GM23338 (cell line): ENCODE results near the gene C22orf23. TPM values are rescaled to one million over a fixed set of nuclear protein-coding genes. Genes with fewer than 3 reads are reported as not detected.

Source experiments
- ATAC-seq: fragments of 200-7000 bp; cut with Tn5 transposase; 3 replicates; pipeline ENCODE4 v1.9.1; 2020
- DNase-seq: peaks from one replicate; pipeline ENCODE4 v3.0.0-alpha.2; 2015; ENCODE audit warnings: low spot score
- H2AFZ ChIP-seq: fragments of 200-600 bp; sonication (generic); 2 replicates; pipeline ENCODE4 v1.8.0; 2016; ENCODE audit warnings: antibody characterized with exemption, mild to moderate bottlenecking, moderate library complexity
- H3F3A ChIP-seq: fragments of 200-600 bp; sonication (generic); replicated peaks from 2 replicates; pipeline ENCODE4 v1.8.0; 2017; ENCODE audit warnings: antibody characterized with exemption, mixed run types, low read depth
- H3K27ac ChIP-seq: fragments of 200-600 bp; sonication (generic); 2 replicates; pipeline ENCODE4 v1.6.1; 2016; ENCODE audit warnings: low read depth
- H3K27me3 ChIP-seq: fragments of 200-600 bp; sonication (generic); 2 replicates; pipeline ENCODE4 v1.8.0; 2016; ENCODE audit warnings: mild to moderate bottlenecking, mixed run types, moderate library complexity; ENCODE audit not compliant: insufficient read depth
- H3K36me3 ChIP-seq: fragments of 200-600 bp; sonication (generic); 2 replicates; pipeline ENCODE4 v1.8.0; 2016; ENCODE audit warnings: mild to moderate bottlenecking; ENCODE audit not compliant: insufficient read depth
- H3K4me1 ChIP-seq: fragments of 200-600 bp; sonication (generic); 2 replicates; pipeline ENCODE4 v1.8.0; 2016; ENCODE audit warnings: mild to moderate bottlenecking, moderate library complexity; ENCODE audit not compliant: insufficient read depth
- H3K4me2 ChIP-seq: fragments of 200-600 bp; sonication (generic); 2 replicates; pipeline ENCODE4 v1.7.1; 2017; ENCODE audit warnings: mixed run types
- H3K4me3 ChIP-seq: fragments of 200-600 bp; sonication (generic); 2 replicates; pipeline ENCODE4 v1.6.1; 2016; ENCODE audit warnings: mixed run types
- H3K79me2 ChIP-seq: fragments of 200-600 bp; sonication (generic); replicated peaks from 2 replicates; pipeline ENCODE4 v1.8.0; 2017; ENCODE audit warnings: mild to moderate bottlenecking; ENCODE audit not compliant: insufficient read depth
- H3K9me2 ChIP-seq: fragments of 200-600 bp; sonication (generic); 2 replicates; pipeline ENCODE4 v1.8.0; 2017; ENCODE audit not compliant: insufficient read depth
- H4K20me1 ChIP-seq: fragments of 200-600 bp; sonication (generic); replicated peaks from 2 replicates; pipeline ENCODE4 v1.8.0; 2017; ENCODE audit warnings: mild to moderate bottlenecking; ENCODE audit not compliant: insufficient read depth
- H3K27ac Mint-ChIP-seq: 2 replicates; pipeline ENCODE4 v1.8.0; 2020; ENCODE audit warnings: inconsistent platforms, mild to moderate bottlenecking, moderate library complexity, mixed read lengths
- H3K27me3 Mint-ChIP-seq: 3 replicates; pipeline ENCODE4 v1.8.0; 2022; ENCODE audit warnings: low read depth, mild to moderate bottlenecking, moderate library complexity, mixed read lengths, inconsistent platforms; ENCODE audit not compliant: insufficient read depth, poor library complexity
- H3K36me3 Mint-ChIP-seq: 3 replicates; pipeline ENCODE4 v1.8.0; 2021; ENCODE audit warnings: low read depth, mild to moderate bottlenecking, inconsistent platforms, moderate library complexity, mixed read lengths
- H3K4me1 Mint-ChIP-seq: 3 replicates; pipeline ENCODE4 v1.8.0; 2020; ENCODE audit warnings: mild to moderate bottlenecking, inconsistent platforms, mixed read lengths
- H3K4me3 Mint-ChIP-seq: 3 replicates; pipeline ENCODE4 v1.8.0; 2021; ENCODE audit warnings: moderate library complexity, mild to moderate bottlenecking, inconsistent platforms, mixed read lengths
- H3K9me3 Mint-ChIP-seq: 3 replicates; pipeline ENCODE4 v1.8.0; 2020; ENCODE audit warnings: moderate library complexity, mild to moderate bottlenecking, inconsistent platforms, mixed read lengths
- CREB1 ChIP-seq: fragments of 250-450 bp; sonication (Bioruptor Pico); IDR thresholded peaks from 2 replicates; pipeline ENCODE4 v1.5.0; 2020; ENCODE audit warnings: low read depth, mild to moderate bottlenecking, moderate library complexity
- EZH2 ChIP-seq: fragments of 200-600 bp; sonication (generic); IDR thresholded peaks from one replicate; pipeline ENCODE4 v1.8.0; 2017; ENCODE audit warnings: antibody characterized with exemption, mild to moderate bottlenecking, low read depth; ENCODE audit not compliant: unreplicated experiment
- EZH2phosphoT487 ChIP-seq: fragments of 200-600 bp; sonication (generic); IDR thresholded peaks from one replicate; pipeline ENCODE4 v1.8.1; 2018; ENCODE audit warnings: antibody characterized with exemption; ENCODE audit not compliant: unreplicated experiment
- JUNB ChIP-seq: IDR thresholded peaks from one replicate; pipeline ENCODE4 v1.6.1; 2016; ENCODE audit warnings: antibody characterized with exemption; ENCODE audit not compliant: unreplicated experiment
- NANOG ChIP-seq: IDR thresholded peaks from 2 replicates; pipeline ENCODE4 v1.6.1; 2016; ENCODE audit warnings: antibody characterized with exemption, borderline replicate concordance
- POLR2AphosphoS5 ChIP-seq: IDR thresholded peaks from 2 replicates; pipeline ENCODE4 v1.6.1; 2016; ENCODE audit warnings: antibody characterized with exemption, low read depth
- STAT1 ChIP-seq: IDR thresholded peaks from one replicate; pipeline ENCODE4 v1.6.1; 2016; ENCODE audit warnings: antibody characterized with exemption; ENCODE audit not compliant: unreplicated experiment
- ZNF114 ChIP-seq: fragments of 250-450 bp; sonication (Bioruptor Pico); IDR thresholded peaks from 2 replicates; pipeline ENCODE4 v1.5.0; 2020; ENCODE audit warnings: mild to moderate bottlenecking, moderate library complexity
- ZNF331 ChIP-seq: fragments of 250-450 bp; sonication (Bioruptor Pico); IDR thresholded peaks from 2 replicates; pipeline ENCODE4 v1.5.0; 2020; ENCODE audit warnings: low read depth, mild to moderate bottlenecking, moderate library complexity
- polyA plus RNA-seq: library from polyadenylated mRNA; unstranded; fragments of >200 nt; fragmentation: Nextera tagmentation; extraction: Ambion mirVana; gene quantifications from 2 replicates; pipeline ENCODE4 v1.2.1, GENCODE V29; 2016
- total RNA-seq: library from RNA; depleted of rRNA; stranded (reverse); fragments of >200 nt; shearing (Covaris generic); gene quantifications from 2 replicates; pipeline ENCODE4 v1.2.3, GENCODE V29; 2014
- TF ChIP-seq, protein P1 (sequence below): fragments of 250-450 bp; sonication (Bioruptor Pico); IDR thresholded peaks from 2 replicates; pipeline ENCODE4 v1.5.0; 2020; ENCODE audit warnings: mild to moderate bottlenecking, moderate library complexity
- TF ChIP-seq, protein P2 (sequence below), 2 experiments: fragments of 200-600 bp in 1 of 2; sonication (generic) in 1 of 2; conservative IDR thresholded peaks; 2 replicates each; pipeline versions ENCODE4 v1.5.1 to v1.6.1; 2016 to 2017; ENCODE audit warnings: antibody characterized with exemption in 2 of 2, low read depth in 2 of 2, mild to moderate bottlenecking in 2 of 2, moderate library complexity in 1 of 2
- TF ChIP-seq, protein P3 (sequence below): IDR thresholded peaks from one replicate; pipeline ENCODE4 v1.6.1; 2018; ENCODE audit warnings: antibody characterized with exemption; ENCODE audit not compliant: unreplicated experiment
- TF ChIP-seq, protein P4 (sequence below): IDR thresholded peaks from 2 replicates; pipeline ENCODE4 v1.6.1; 2016; ENCODE audit warnings: antibody characterized with exemption

The C22orf23 gene
- total and polyA plus RNA-seq, 2 experiments from 2014 or later = 0.38 TPM; not detected in 1

DNA sequence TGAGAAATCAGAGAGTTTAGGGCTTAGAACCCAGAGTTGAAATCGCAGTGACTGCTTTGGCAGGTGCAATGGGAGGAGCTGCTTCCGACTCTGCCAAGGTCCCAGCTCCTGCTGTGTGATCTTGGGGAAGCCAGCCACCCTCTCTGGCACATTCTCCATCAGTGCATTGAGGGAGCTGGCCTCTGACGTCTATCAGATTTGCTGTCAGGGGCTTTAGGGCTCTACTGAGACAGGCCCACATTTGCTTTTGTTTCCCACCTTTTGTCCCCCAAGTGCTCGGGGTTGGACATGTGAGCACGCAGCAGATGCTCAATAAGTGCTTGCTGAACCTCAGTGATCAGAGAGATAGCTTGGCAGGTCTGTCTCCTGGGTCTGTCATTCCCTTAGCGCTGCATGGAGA lies 41.6 kb upstream of the C22orf23 start:
- Histone ChIP-seq H3K79me2 (no peaks in the 10 kb centered on the region), H3K4me1 (no peaks in the 10 kb centered on the region), H2AFZ (no peak overlapping the region), H3K27me3 (no peaks in the 10 kb centered on the region), H3F3A (no peaks in the 10 kb centered on the region), H3K9me2 (no peaks in the 10 kb centered on the region), H4K20me1 (no peaks in the 10 kb centered on the region), H3K4me2 (no peak overlapping the region), H3K4me3 (no peak overlapping the region), H3K27ac (no peak overlapping the region), H3K36me3 (no peaks in the 10 kb centered on the region)
- Mint-ChIP-seq H3K36me3 (no peaks in the 10 kb centered on the region; the same call in 2 of the 3 replicates), H3K27ac (no peak overlapping the region), H3K9me3 (no peaks in the 10 kb centered on the region), H3K27me3 (peaks cover 12% of the 10 kb centered on the region), H3K4me3 (no peak overlapping the region), H3K4me1 (peaks cover 18% of the 10 kb centered on the region)
- DNase-seq (no peak), ATAC-seq (no peak)
- TF ChIP-seq, protein P1, sequence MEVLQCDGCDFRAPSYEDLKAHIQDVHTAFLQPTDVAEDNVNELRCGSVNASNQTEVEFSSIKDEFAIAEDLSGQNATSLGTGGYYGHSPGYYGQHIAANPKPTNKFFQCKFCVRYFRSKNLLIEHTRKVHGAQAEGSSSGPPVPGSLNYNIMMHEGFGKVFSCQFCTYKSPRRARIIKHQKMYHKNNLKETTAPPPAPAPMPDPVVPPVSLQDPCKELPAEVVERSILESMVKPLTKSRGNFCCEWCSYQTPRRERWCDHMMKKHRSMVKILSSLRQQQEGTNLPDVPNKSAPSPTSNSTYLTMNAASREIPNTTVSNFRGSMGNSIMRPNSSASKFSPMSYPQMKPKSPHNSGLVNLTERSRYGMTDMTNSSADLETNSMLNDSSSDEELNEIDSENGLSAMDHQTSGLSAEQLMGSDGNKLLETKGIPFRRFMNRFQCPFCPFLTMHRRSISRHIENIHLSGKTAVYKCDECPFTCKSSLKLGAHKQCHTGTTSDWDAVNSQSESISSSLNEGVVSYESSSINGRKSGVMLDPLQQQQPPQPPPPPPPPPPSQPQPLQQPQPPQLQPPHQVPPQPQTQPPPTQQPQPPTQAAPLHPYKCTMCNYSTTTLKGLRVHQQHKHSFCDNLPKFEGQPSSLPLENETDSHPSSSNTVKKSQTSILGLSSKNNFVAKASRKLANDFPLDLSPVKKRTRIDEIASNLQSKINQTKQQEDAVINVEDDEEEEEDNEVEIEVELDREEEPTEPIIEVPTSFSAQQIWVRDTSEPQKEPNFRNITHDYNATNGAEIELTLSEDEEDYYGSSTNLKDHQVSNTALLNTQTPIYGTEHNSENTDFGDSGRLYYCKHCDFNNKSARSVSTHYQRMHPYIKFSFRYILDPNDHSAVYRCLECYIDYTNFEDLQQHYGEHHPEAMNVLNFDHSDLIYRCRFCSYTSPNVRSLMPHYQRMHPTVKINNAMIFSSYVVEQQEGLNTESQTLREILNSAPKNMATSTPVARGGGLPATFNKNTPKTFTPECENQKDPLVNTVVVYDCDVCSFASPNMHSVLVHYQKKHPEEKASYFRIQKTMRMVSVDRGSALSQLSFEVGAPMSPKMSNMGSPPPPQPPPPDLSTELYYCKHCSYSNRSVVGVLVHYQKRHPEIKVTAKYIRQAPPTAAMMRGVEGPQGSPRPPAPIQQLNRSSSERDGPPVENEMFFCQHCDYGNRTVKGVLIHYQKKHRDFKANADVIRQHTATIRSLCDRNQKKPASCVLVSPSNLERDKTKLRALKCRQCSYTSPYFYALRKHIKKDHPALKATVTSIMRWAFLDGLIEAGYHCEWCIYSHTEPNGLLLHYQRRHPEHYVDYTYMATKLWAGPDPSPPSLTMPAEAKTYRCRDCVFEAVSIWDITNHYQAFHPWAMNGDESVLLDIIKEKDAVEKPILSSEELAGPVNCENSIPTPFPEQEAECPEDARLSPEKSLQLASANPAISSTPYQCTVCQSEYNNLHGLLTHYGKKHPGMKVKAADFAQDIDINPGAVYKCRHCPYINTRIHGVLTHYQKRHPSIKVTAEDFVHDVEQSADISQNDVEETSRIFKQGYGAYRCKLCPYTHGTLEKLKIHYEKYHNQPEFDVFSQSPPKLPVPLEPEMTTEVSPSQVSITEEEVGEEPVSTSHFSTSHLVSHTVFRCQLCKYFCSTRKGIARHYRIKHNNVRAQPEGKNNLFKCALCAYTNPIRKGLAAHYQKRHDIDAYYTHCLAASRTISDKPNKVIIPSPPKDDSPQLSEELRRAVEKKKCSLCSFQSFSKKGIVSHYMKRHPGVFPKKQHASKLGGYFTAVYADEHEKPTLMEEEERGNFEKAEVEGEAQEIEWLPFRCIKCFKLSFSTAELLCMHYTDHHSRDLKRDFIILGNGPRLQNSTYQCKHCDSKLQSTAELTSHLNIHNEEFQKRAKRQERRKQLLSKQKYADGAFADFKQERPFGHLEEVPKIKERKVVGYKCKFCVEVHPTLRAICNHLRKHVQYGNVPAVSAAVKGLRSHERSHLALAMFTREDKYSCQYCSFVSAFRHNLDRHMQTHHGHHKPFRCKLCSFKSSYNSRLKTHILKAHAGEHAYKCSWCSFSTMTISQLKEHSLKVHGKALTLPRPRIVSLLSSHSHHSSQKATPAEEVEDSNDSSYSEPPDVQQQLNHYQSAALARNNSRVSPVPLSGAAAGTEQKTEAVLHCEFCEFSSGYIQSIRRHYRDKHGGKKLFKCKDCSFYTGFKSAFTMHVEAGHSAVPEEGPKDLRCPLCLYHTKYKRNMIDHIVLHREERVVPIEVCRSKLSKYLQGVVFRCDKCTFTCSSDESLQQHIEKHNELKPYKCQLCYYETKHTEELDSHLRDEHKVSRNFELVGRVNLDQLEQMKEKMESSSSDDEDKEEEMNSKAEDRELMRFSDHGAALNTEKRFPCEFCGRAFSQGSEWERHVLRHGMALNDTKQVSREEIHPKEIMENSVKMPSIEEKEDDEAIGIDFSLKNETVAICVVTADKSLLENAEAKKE (CRISPR knock-in tag) = no peak
- TF ChIP-seq CREB1 (CRISPR knock-in tag) (no peak), POLR2AphosphoS5 (no peak), ZNF331 (no peak), EZH2phosphoT487 (no peak), EZH2 (no peak), ZNF114 (CRISPR knock-in tag) (no peak), JUNB (no peak), STAT1 (no peak), NANOG (no peak)
- TF ChIP-seq, protein P2, sequence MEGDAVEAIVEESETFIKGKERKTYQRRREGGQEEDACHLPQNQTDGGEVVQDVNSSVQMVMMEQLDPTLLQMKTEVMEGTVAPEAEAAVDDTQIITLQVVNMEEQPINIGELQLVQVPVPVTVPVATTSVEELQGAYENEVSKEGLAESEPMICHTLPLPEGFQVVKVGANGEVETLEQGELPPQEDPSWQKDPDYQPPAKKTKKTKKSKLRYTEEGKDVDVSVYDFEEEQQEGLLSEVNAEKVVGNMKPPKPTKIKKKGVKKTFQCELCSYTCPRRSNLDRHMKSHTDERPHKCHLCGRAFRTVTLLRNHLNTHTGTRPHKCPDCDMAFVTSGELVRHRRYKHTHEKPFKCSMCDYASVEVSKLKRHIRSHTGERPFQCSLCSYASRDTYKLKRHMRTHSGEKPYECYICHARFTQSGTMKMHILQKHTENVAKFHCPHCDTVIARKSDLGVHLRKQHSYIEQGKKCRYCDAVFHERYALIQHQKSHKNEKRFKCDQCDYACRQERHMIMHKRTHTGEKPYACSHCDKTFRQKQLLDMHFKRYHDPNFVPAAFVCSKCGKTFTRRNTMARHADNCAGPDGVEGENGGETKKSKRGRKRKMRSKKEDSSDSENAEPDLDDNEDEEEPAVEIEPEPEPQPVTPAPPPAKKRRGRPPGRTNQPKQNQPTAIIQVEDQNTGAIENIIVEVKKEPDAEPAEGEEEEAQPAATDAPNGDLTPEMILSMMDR (conservative IDR thresholded peaks at IDR 0.05; ENCODE audit: low read depth in 2 of 2) = no peak
- TF ChIP-seq, protein P3, sequence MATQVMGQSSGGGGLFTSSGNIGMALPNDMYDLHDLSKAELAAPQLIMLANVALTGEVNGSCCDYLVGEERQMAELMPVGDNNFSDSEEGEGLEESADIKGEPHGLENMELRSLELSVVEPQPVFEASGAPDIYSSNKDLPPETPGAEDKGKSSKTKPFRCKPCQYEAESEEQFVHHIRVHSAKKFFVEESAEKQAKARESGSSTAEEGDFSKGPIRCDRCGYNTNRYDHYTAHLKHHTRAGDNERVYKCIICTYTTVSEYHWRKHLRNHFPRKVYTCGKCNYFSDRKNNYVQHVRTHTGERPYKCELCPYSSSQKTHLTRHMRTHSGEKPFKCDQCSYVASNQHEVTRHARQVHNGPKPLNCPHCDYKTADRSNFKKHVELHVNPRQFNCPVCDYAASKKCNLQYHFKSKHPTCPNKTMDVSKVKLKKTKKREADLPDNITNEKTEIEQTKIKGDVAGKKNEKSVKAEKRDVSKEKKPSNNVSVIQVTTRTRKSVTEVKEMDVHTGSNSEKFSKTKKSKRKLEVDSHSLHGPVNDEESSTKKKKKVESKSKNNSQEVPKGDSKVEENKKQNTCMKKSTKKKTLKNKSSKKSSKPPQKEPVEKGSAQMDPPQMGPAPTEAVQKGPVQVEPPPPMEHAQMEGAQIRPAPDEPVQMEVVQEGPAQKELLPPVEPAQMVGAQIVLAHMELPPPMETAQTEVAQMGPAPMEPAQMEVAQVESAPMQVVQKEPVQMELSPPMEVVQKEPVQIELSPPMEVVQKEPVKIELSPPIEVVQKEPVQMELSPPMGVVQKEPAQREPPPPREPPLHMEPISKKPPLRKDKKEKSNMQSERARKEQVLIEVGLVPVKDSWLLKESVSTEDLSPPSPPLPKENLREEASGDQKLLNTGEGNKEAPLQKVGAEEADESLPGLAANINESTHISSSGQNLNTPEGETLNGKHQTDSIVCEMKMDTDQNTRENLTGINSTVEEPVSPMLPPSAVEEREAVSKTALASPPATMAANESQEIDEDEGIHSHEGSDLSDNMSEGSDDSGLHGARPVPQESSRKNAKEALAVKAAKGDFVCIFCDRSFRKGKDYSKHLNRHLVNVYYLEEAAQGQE = no peak
- TF ChIP-seq, protein P4, sequence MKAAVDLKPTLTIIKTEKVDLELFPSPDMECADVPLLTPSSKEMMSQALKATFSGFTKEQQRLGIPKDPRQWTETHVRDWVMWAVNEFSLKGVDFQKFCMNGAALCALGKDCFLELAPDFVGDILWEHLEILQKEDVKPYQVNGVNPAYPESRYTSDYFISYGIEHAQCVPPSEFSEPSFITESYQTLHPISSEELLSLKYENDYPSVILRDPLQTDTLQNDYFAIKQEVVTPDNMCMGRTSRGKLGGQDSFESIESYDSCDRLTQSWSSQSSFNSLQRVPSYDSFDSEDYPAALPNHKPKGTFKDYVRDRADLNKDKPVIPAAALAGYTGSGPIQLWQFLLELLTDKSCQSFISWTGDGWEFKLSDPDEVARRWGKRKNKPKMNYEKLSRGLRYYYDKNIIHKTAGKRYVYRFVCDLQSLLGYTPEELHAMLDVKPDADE = no peak
